Fibroblast of villous mesenchyme (primary cell): ENCODE measurements around the gene RPL10. TPM values are rescaled to one million over a fixed set of nuclear protein-coding genes. Genes with fewer than 3 reads are reported as not detected.

Experiments used
- DNase-seq: peaks from one replicate; pipeline ENCODE4 v3.0.0-alpha.2; 2010; ENCODE audit warnings: low read depth
- H3K4me3 ChIP-seq: 2 replicates; pipeline ENCODE4 v1.5.1; 2011; ENCODE audit warnings: low read depth, mild to moderate bottlenecking, low read length
- total RNA-seq: library from RNA; depleted of rRNA; stranded (reverse); fragments of >200 nt; gene quantifications from 2 replicates; pipeline ENCODE4 v1.2.3, GENCODE V29; 2012
- TF ChIP-seq, protein P1 (sequence below): IDR thresholded peaks from 2 replicates; pipeline ENCODE4 v1.5.1; 2012; ENCODE audit warnings: low read depth, mild to moderate bottlenecking, low read length; ENCODE audit not compliant: insufficient read depth

Gene RPL10
- total RNA-seq, 1 donor = 1,322 TPM

DNA sequence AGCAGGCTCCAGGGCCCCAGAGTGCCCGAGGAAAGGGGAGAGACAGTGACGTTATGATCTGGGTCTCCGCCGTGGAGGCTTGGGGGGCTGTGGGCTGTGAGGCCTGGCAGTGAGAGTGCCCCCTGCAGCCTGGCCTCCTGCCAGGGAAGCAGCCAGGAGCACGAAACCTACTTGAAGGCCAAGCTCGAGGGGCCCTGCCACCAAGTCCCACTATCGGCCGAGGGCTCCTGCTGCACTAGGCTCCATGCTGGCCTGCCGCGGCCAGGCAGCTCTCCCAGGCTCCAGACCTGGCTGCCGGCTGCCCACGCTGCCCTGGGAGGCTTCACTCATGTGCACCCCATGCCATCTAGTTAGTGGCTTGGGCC, 42.4 kb upstream of the RPL10 start:
- H3K4me3 ChIP-seq = no peak overlapping the region
- TF ChIP-seq, protein P1, sequence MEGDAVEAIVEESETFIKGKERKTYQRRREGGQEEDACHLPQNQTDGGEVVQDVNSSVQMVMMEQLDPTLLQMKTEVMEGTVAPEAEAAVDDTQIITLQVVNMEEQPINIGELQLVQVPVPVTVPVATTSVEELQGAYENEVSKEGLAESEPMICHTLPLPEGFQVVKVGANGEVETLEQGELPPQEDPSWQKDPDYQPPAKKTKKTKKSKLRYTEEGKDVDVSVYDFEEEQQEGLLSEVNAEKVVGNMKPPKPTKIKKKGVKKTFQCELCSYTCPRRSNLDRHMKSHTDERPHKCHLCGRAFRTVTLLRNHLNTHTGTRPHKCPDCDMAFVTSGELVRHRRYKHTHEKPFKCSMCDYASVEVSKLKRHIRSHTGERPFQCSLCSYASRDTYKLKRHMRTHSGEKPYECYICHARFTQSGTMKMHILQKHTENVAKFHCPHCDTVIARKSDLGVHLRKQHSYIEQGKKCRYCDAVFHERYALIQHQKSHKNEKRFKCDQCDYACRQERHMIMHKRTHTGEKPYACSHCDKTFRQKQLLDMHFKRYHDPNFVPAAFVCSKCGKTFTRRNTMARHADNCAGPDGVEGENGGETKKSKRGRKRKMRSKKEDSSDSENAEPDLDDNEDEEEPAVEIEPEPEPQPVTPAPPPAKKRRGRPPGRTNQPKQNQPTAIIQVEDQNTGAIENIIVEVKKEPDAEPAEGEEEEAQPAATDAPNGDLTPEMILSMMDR = no peak
- no peak for DNase-seq

DNA sequence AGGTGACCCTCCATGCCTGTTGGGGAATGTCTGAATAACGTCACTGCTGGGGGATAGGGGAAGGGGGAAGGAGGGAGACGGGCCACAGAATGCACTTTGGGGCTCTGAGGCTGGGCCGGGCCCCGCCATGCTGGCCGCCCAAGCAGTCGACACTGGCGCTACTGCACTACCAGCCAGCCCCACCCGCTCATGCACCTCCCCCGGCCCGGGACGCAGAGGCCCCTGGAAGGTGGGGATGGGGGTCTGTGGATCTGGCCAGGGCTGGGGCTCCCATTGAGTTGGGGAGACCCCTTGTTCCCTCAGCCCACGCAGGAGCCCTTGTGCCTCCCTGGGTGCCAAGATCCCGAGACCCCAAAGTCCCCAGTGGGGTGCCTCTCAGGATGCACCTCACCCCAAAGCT, 41.6 kb upstream of the RPL10 start:
- DNase-seq = no peak
- TF ChIP-seq, protein P1 = no peak
- H3K4me3 ChIP-seq = no peak overlapping the region

DNA sequence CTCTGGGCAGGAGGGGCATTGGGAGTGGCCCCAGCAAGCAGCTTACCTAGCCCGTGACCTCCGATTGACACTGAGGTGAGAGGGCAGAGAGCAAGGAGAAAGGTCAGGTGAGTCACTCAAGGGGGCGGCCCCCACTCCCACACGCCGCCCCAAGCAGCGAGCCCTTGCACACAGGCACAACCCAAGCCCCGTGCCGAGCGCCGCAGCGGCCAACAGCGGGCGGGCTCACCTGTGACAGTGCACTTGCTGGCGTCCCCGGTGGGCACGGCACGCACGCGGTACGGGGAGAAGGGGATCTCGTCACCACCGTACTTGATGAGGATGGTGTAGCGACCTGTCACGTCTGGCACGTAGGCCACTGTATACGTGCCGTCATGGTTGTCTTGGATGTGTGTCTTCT, 41.0 kb upstream of the RPL10 start:
- no peak overlapping the region for H3K4me3 ChIP-seq
- DNase-seq = no peak
- TF ChIP-seq, protein P1 = no peak

DNA sequence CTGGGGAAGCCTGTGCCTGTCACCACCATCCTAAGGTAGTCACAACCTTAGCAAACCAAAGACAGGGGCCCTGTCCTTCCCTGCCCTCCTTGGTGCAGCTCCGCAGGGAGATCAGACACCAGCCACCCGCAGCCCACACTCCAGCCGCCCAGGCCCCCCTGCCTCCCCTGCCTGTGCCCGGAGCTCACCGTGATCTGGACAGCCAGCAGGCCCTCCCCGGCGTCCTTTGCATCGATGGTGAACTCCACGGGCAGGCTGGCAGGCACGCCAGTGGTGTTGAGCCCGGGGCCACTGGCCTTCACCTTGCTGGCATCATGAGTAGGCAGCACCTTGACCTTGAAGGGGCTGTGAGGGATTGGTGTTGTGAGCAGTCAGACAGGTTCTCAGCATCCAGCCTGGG, 40.2 kb upstream of the RPL10 start:
- TF ChIP-seq, protein P1 = no peak
- H3K4me3 ChIP-seq = no peak overlapping the region
- no peak for DNase-seq

DNA sequence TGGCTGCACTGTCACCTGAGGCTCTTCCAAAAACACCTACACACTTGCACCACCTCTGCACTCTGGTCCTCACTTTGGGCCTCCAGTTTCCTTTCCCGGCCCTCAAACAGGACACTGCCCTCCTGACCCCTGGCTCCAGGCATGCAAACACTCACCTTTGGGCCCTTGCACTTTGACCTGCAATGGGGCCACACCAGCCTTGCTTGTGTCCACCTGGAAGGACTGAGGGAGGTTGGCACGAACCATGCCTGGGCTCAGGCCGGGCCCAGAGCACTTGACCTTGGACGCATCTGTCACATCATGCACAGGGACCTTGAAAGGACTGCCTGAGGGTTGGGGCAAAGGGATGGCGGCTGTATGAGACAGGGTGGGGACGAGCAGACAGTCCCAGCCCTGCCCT, 39.3 kb upstream of the RPL10 start:
- no peak for DNase-seq
- H3K4me3 ChIP-seq = no peak overlapping the region
- TF ChIP-seq, protein P1 = no peak

DNA sequence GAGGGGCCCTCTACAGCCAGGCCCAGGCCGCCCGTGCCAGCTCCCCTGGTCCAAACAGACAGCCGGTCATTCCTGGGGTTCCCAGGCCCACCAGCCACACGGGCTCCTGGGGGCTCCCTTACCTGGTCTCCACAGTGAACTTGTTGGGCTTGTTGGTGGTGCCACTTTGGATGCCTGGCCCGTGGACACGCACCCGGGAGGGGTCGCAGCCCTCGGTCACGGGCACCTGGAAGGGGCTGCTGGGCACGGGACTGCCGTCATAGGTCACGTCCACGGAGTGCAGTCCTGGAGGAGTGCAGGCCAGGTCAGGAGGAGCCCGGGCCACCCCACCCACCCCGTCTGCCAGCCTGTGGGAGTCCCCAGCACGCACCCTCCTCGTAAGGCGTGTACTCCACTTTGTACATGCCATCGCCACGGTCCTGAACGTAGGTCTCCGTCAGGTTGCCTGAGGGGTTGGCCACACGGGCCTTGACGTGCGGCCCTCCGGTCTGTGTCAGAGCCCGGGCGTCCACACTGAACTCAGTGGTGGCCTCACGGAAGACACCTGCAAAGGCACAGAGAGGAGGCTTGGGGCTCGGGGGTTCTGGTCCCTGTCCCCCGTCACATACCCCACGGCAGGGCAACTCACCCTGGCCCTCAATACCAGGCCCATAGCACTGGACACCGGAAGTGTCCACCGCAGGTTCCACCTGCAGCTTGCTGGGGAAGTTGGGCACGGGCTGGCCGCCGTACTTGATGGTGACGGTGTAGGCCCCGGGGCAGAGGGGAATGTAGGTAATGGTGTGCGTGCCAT, 38.6 kb upstream of the RPL10 start:
- no peak overlapping the region for H3K4me3 ChIP-seq
- no peak for DNase-seq
- TF ChIP-seq, protein P1 = no peak
